Activated CD8-positive, alpha-beta memory T cell treated with anti-CD3 and anti-CD28 coated beads, Interleukin-2, amount 10 ng/mL, durations not matched to agents 7 days and 5 days (primary cell): ENCODE measurements around the gene PYGM. TPM values are rescaled to one million over a fixed set of nuclear protein-coding genes. Genes with fewer than 3 reads are reported as not detected.

Experiments used
- ATAC-seq: fragments of 150-1000 bp; cut with Tn5 transposase; one replicate; pipeline ENCODE4 v1.10.0; 2021; ENCODE audit warnings: moderate library complexity
- CTCF ChIA-PET: fragments of 350-600 bp; sonication (Branson Sonifier 250); formaldehyde crosslinking; loops from one replicate; lab custom pipeline; 2021; ENCODE audit warnings: antibody characterized with exemption; lab: Charles Lee
- DNase-seq: peaks from one replicate; pipeline ENCODE4 v3.0.0-alpha.2; 2020
- H3K27ac Mint-ChIP-seq: one replicate; pipeline ENCODE4 v1.8.0; 2021; ENCODE audit warnings: mild to moderate bottlenecking, mixed read lengths
- H3K27me3 Mint-ChIP-seq: one replicate; pipeline ENCODE4 v1.8.0; 2021; ENCODE audit warnings: mixed read lengths
- H3K36me3 Mint-ChIP-seq: one replicate; pipeline ENCODE4 v1.8.0; 2021; ENCODE audit warnings: mild to moderate bottlenecking, mixed read lengths
- H3K4me1 Mint-ChIP-seq: one replicate; pipeline ENCODE4 v1.8.0; 2021; ENCODE audit warnings: mixed read lengths
- H3K4me3 Mint-ChIP-seq: one replicate; pipeline ENCODE4 v1.8.0; 2021; ENCODE audit warnings: mild to moderate bottlenecking, moderate library complexity, mixed read lengths
- H3K9me3 Mint-ChIP-seq: one replicate; pipeline ENCODE4 v1.8.0; 2022; ENCODE audit warnings: low read depth, mixed read lengths
- total RNA-seq, 2 experiments: library from RNA; stranded (reverse); gene quantifications; one replicate each; pipeline ENCODE4 v1.2.3, GENCODE V29; 2021

The PYGM gene
- total RNA-seq, 2 experiments from 2014 or later, result 2.0 to 3.2 TPM

- no peak for ATAC-seq
- H3K27ac Mint-ChIP-seq, result peak overlapping the region; percentile 6
Measured at GRCh38 chr11:64752175-64752970, 7.4 kb downstream of the PYGM start.

GRCh38 chr11:64751580-64751979, 8.2 kb downstream of the PYGM start:
- peaks cover 6% of the 10 kb centered on the region for H3K4me1 Mint-ChIP-seq
- H3K4me3 Mint-ChIP-seq, result no peak overlapping the region
- H3K27me3 Mint-ChIP-seq, result no peaks in the 10 kb centered on the region
- peaks cover 5% of the 10 kb centered on the region for H3K36me3 Mint-ChIP-seq
- CTCF ChIA-PET, result interaction anchor here (1.4 to 2.5 kb wide), 3 partner anchors 8 to 12 kb away, joined by 3 to 12 read pairs (median 8); partner anchors contain the start of gene RASGRP2
- H3K27ac Mint-ChIP-seq, result no peak overlapping the region
- DNase-seq (no peak), ATAC-seq (no peak)
- H3K9me3 Mint-ChIP-seq, result no peaks in the 10 kb centered on the region

More at GRCh38 chr11:64752175-64752970, 7.4 kb downstream of the PYGM start:
- CTCF ChIA-PET, result interaction anchor here (1.4 to 2.5 kb wide), 3 partner anchors 9 to 12 kb away, joined by 3 to 12 read pairs (median 8); partner anchors contain the start of gene RASGRP2
- no peak overlapping the region for H3K4me3 Mint-ChIP-seq
- H3K36me3 Mint-ChIP-seq, result peaks cover 5% of the 10 kb centered on the region
- H3K9me3 Mint-ChIP-seq, result no peaks in the 10 kb centered on the region
- DNase-seq, result no peak
- no peaks in the 10 kb centered on the region for H3K27me3 Mint-ChIP-seq
- H3K4me1 Mint-ChIP-seq, result peaks cover 5% of the 10 kb centered on the region

DNA sequence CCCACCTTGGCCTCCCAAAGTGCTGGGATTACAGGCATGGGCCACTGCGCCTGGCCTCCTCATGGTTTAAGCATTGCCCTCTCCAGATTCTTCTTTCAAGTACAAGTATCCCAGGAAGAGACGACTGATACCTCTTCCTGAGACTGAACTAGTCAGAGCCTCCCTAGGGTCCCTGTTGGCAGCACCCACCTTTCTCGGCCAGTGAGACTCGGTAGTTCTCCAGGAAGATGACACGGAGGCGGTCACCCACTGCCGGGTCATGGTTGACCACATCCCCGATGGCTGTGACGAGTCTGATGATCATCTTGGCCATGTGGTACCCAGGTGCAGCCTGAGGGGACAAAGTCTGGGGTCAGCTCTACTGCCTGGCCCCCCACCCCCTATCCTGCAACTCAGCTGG, 8.6 kb downstream of the PYGM start:
- no peaks in the 10 kb centered on the region for H3K27me3 Mint-ChIP-seq
- CTCF ChIA-PET, result interaction anchor here (1.2 to 2.5 kb wide), 4 partner anchors 8 to 13 kb away, joined by 3 to 12 read pairs (median 6); partner anchors contain the start of genes PYGM and RASGRP2
- H3K9me3 Mint-ChIP-seq, result no peaks in the 10 kb centered on the region
- H3K4me1 Mint-ChIP-seq, result peaks cover 11% of the 10 kb centered on the region
- no peak overlapping the region for H3K27ac Mint-ChIP-seq
- no peak overlapping the region for H3K4me3 Mint-ChIP-seq
- ATAC-seq (no peak), DNase-seq (no peak)
- H3K36me3 Mint-ChIP-seq, result peaks cover 5% of the 10 kb centered on the region

- Mint-ChIP-seq H3K9me3 (no peaks in the 10 kb centered on the region), H3K4me1 (peaks cover 12% of the 10 kb centered on the region), H3K27me3 (no peaks in the 10 kb centered on the region), H3K4me3 (no peak overlapping the region), H3K27ac (no peak overlapping the region), H3K36me3 (peaks cover 5% of the 10 kb centered on the region)
- no peak for ATAC-seq
- DNase-seq, result no peak
- CTCF ChIA-PET, result interaction anchor here (0.8 to 1.2 kb wide), 2 partner anchors 9 to 14 kb away, joined by 3 to 6 read pairs; partner anchors contain the start of gene PYGM
Measured at GRCh38 chr11:64750361-64751054, 9.3 kb downstream of the PYGM start.

DNA sequence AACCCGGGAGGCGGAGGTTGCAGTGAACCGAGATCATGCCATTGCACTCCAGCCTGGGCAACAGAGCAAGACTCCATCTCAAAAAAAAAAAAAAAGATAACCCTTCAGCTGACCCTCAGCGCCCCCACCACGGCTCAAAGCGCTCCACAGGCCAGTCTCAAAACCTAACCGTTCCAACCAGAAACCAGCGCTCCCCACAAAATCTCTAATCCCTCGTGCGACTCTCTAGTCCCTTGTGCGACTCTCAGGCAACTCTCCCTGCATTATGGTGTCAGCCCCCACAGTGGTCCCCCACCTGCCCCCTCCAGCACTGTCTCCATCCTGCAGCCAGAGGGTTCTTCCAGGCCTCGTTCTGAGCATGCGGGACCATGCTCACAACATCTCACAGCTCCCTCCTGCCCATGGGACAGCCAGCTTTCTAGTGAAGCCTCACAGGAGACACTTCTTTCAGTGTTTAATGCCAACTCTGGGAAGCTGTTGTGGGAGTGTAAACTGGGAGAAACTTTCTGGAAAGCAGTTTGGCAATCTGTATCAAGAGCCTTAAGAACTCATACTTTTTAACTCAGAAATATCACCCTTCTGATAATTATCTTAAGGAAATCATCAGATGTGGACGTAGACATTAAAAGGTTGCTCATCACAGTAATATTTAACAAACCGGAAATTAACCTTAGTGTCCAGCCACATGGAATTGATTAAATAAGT, 11.7 kb downstream of the PYGM start:
- CTCF ChIA-PET, result interaction anchor here (0.7 to 12.7 kb wide), 2 partner anchors 18 to 30 kb away, joined by 3 to 294 read pairs; partner anchors contain the start of genes PYGM and SF1
- no peaks in the 10 kb centered on the region for H3K9me3 Mint-ChIP-seq
- no peaks in the 10 kb centered on the region for H3K27me3 Mint-ChIP-seq
- H3K36me3 Mint-ChIP-seq, result peaks cover 5% of the 10 kb centered on the region
- H3K27ac Mint-ChIP-seq, result peak overlapping the region; percentile 59
- H3K4me1 Mint-ChIP-seq, result peaks cover 24% of the 10 kb centered on the region
- no peak overlapping the region for H3K4me3 Mint-ChIP-seq
- no peak for ATAC-seq
- no peak for DNase-seq

GRCh38 chr11:64746486-64746885, 13.3 kb downstream of the PYGM start:
- no peaks in the 10 kb centered on the region for H3K9me3 Mint-ChIP-seq
- DNase-seq, result no peak
- CTCF ChIA-PET, result interaction anchor here (1.9 to 12.7 kb wide), 3 partner anchors 10 to 30 kb away, joined by 4 to 294 read pairs (median 66); partner anchors contain the start of genes PYGM and SF1
- H3K27me3 Mint-ChIP-seq, result no peaks in the 10 kb centered on the region
- H3K36me3 Mint-ChIP-seq, result peaks cover 2% of the 10 kb centered on the region
- no peak overlapping the region for H3K4me3 Mint-ChIP-seq
- peaks cover 31% of the 10 kb centered on the region for H3K4me1 Mint-ChIP-seq
- ATAC-seq, result no peak
- H3K27ac Mint-ChIP-seq, result peak overlapping the region; percentile 62

DNA sequence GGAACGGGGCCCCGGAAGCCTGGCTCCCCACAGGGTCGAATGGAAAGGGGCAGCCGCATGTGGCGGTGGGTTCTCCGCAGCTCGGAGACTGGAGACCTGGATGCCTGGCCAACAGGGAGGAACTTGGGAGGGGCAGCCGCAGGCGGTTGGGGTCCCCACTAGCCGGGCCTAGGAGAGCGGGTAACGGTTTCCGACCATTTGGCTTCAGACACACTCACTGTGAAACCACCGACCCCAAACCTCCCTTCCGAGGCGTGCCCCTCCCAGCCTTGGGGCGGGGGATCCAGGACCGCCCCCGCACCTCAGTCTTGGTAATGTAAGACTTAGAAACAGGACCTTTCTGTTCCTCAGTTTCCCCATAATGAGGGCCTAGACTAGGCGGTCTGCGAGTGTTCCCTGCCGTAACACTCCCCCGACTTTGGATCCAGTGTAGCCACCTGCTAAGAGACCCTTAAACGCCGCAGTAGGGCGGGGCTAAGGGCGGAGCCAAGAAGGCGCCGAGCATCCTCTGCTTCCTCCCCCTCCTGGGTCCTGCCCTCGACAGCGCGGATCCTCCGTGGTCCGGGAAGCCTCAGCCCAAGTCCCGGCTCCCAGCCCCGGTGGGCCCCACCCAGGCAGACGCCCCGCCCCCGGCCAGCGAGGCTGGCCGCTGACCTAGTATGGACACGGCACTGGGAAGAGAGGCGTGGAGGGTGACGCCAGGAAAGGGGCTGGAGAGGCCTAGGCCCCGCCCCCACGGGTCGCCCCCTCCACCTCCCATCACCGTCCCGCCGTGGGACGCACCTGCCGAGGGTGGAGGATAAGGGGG, 14.0 kb downstream of the PYGM start:
- no peaks in the 10 kb centered on the region for H3K27me3 Mint-ChIP-seq
- H3K9me3 Mint-ChIP-seq, result no peaks in the 10 kb centered on the region
- peak overlapping the region; percentile 80 for H3K4me3 Mint-ChIP-seq
- H3K4me1 Mint-ChIP-seq, result peaks cover 30% of the 10 kb centered on the region
- CTCF ChIA-PET, result interaction anchor here (1.3 to 12.7 kb wide), 6 partner anchors 11 to 414 kb away, joined by 4 to 294 read pairs (median 22); partner anchors contain the start of genes ARL2, PYGM and SF1
- DNase-seq, result peak; percentile 94
- H3K36me3 Mint-ChIP-seq, result peaks cover 5% of the 10 kb centered on the region
- peak overlapping the region; percentile 95 for H3K27ac Mint-ChIP-seq
- peak; percentile 50 for ATAC-seq

DNA sequence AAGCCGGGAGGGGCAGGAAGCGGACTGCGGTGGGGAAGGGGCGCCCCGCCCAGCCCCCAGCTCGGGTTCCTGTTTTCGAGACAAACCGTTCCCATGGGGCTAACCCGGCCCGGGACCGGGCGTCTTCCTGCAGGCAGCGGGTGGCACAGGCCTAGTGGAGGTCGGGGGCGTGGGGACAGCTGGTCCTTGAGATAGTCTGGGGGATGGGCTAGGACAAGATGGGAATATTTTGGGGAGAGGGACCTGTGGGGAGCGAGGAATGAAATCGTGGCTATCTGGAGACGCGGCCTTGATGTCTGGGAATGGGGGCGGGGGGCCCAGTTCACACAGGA, 14.6 kb downstream of the PYGM start:
- peaks cover 5% of the 10 kb centered on the region for H3K36me3 Mint-ChIP-seq
- peak; percentile 18 for ATAC-seq
- H3K9me3 Mint-ChIP-seq, result no peaks in the 10 kb centered on the region
- no peaks in the 10 kb centered on the region for H3K27me3 Mint-ChIP-seq
- CTCF ChIA-PET, result interaction anchor here (0.7 to 12.7 kb wide), 8 partner anchors 21 to 414 kb away, joined by 3 to 294 read pairs (median 4); partner anchors contain the start of genes ARL2, PYGM and SF1
- peaks cover 28% of the 10 kb centered on the region for H3K4me1 Mint-ChIP-seq
- peak; percentile 93 for DNase-seq
- H3K4me3 Mint-ChIP-seq, result peak overlapping the region; percentile 80
- peak overlapping the region; percentile 95 for H3K27ac Mint-ChIP-seq

DNA sequence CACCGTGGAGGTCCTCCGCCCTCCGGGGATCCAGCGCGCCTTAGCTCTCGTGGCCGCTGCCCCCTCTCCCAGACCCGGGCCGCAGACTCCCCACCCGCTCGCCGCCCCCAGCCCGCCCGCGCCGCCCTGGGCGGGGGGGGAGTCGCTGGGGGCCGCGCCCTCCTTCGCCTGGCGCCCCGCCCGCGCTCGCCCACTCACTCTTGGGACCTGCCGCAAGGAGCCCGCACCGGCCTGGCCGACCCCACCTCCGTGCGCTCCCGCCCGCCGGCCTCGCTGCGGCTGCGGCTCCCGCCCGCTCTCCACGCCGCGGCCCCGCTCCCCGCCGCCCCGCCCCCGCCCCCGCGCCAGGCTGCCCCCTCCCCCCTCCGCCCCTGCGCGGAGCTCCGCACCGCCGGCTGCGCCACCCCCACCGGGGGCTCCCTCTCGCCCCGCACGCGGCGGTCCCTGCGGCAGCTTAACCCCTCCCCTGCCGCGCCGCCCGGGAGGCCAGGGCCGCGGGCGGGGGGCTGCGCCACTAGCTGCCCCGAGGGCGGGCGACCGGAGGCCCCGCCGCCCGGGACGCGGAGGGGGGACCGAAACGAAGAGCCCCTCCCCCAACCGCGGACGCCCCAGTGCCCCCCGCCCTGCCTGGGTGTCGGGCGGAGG, 15.1 kb downstream of the PYGM start:
- H3K27ac Mint-ChIP-seq, result peak overlapping the region; percentile 95
- H3K27me3 Mint-ChIP-seq, result no peaks in the 10 kb centered on the region
- H3K4me3 Mint-ChIP-seq, result peak overlapping the region; percentile 83
- CTCF ChIA-PET, result interaction anchor here (0.7 to 12.7 kb wide), 16 partner anchors 8 to 413 kb away, joined by 3 to 294 read pairs (median 5); partner anchors contain the start of genes ARL2, PYGM and SF1
- H3K36me3 Mint-ChIP-seq, result peaks cover 5% of the 10 kb centered on the region
- H3K4me1 Mint-ChIP-seq, result peaks cover 28% of the 10 kb centered on the region
- H3K9me3 Mint-ChIP-seq, result no peaks in the 10 kb centered on the region
- DNase-seq, result no peak
- no peak for ATAC-seq

DNA sequence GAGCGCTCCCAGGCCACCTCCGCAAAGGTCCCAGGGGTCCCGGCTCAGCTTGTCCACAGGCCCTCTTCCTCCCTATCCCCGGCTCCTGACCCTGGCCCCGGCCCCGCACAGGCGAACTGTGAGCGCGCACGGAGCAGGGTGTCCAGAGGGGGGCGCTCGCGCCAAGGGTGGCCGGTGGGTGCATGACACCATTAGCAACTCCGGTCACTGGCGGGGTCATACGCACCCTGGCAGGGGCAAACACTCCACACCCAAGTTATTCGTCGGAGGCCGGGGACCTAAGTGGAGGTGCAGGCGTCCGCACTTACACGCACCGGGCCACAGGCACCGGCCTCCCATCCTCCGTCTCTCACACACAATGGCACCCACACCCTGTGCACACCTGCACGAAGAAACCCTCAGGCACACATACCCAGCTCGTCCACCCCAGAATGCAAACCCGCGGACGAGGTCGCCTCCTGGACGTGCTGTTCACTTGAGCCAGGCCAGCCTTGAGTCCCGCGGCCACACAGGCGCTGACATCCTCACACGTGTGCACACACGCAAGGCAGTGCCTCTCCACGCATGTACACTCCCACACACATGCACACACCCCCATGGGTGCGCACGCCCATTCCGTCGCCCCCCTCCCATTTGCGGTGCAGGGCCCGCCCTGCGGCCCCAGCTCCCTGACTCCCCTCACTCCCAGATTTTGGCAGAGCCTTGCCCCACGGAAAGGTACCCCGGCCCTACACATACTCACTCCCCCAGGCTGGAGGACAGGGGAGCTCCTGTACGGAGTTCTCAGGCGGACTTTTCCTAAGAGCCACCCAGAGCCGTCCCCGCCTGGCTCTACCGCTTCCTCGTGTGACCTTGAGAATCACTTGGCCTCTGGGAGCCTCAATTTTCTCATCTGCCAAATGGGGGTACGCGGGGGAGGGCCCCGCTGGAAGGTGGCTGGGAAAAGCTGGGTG, 15.9 kb downstream of the PYGM start, which contains the start of gene RASGRP2:
TSS of gene RASGRP2 (minus strand) at position 552 of the 953 bp plus-strand sequence. CDS start 1,276 bp downstream, outside the sequence.
- no peaks in the 10 kb centered on the region for H3K27me3 Mint-ChIP-seq
- peak within 1 kb of the TSS; percentile 95 for H3K27ac Mint-ChIP-seq
- peak; percentile 50 for ATAC-seq
- peak within 1 kb of the TSS; percentile 83 for H3K4me3 Mint-ChIP-seq
- peaks cover 10% of the 10 kb centered on the region for H3K36me3 Mint-ChIP-seq
- peak; percentile 94 for DNase-seq
- H3K4me1 Mint-ChIP-seq, result peaks cover 28% of the 10 kb centered on the region
- CTCF ChIA-PET, result interaction anchor here (0.5 to 12.7 kb wide), 27 partner anchors 8 to 1026 kb away, joined by 3 to 294 read pairs (median 4); partner anchors contain the start of genes ARL2, MAP4K2, MEN1 and PYGM
- no peaks in the 10 kb centered on the region for H3K9me3 Mint-ChIP-seq
